ENCODE results near the gene MYT1.

Gene MYT1

GRCh38 chr20:64217539-64218221 is 53.4 kb downstream of the MYT1 start:
- H3K4me3 ChIP-seq (replicated peaks; ENCODE audit: insufficient read depth, low read length), result no peak overlapping the region
- no peak for DNase-seq (ENCODE audit: low read depth in 1 of 2, low spot score in 1 of 2)
- H3K27me3 ChIP-seq (ENCODE audit: insufficient read depth, poor library complexity, severe bottlenecking), result peaks cover 7% of the 10 kb centered on the region
- TF ChIP-seq, protein P1, sequence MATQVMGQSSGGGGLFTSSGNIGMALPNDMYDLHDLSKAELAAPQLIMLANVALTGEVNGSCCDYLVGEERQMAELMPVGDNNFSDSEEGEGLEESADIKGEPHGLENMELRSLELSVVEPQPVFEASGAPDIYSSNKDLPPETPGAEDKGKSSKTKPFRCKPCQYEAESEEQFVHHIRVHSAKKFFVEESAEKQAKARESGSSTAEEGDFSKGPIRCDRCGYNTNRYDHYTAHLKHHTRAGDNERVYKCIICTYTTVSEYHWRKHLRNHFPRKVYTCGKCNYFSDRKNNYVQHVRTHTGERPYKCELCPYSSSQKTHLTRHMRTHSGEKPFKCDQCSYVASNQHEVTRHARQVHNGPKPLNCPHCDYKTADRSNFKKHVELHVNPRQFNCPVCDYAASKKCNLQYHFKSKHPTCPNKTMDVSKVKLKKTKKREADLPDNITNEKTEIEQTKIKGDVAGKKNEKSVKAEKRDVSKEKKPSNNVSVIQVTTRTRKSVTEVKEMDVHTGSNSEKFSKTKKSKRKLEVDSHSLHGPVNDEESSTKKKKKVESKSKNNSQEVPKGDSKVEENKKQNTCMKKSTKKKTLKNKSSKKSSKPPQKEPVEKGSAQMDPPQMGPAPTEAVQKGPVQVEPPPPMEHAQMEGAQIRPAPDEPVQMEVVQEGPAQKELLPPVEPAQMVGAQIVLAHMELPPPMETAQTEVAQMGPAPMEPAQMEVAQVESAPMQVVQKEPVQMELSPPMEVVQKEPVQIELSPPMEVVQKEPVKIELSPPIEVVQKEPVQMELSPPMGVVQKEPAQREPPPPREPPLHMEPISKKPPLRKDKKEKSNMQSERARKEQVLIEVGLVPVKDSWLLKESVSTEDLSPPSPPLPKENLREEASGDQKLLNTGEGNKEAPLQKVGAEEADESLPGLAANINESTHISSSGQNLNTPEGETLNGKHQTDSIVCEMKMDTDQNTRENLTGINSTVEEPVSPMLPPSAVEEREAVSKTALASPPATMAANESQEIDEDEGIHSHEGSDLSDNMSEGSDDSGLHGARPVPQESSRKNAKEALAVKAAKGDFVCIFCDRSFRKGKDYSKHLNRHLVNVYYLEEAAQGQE (IDR thresholded peaks at IDR 0.05; ENCODE audit: insufficient replicate concordance, low read depth), result no peak
- TF ChIP-seq POLR2AphosphoS5 (IDR thresholded peaks at IDR 0.05; ENCODE audit: low read depth) (no peak), CTCF (IDR thresholded peaks at IDR 0.05; ENCODE audit: insufficient read depth, low read length) (no peak), GABPA (IDR thresholded peaks at IDR 0.05; ENCODE audit: low read depth) (no peak), SPI1 (IDR thresholded peaks at IDR 0.05; ENCODE audit: borderline replicate concordance, low read depth) (no peak)
- no peak overlapping the region for H3K27ac ChIP-seq (replicated peaks)

DNA sequence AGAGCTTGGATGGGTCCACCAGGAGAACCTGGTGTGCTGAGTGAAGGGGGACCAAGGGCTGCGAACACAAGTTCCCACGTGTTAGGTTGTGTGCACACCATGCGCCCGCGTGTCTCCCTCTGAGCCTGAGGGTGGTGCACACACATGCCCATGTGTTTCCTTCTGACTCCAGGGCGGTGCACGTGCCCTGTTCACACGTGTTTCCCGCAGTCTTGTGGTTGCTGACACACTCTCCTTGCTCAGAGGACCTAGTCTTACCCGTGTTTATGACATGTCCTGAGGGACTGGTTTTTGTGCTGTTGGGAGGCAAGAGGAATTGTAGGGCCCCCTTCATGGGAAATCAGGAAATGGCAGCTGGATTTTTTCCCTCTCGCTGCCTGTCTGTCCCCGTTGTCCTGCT is 55.0 kb downstream of the MYT1 start:
- no peak for TF ChIP-seq CTCF (IDR thresholded peaks at IDR 0.05; ENCODE audit: insufficient read depth, low read length)
- TF ChIP-seq, protein P1 (IDR thresholded peaks at IDR 0.05; ENCODE audit: insufficient replicate concordance, low read depth), result no peak
- no peak for TF ChIP-seq POLR2AphosphoS5 (IDR thresholded peaks at IDR 0.05; ENCODE audit: low read depth)
- TF ChIP-seq GABPA (IDR thresholded peaks at IDR 0.05; ENCODE audit: low read depth), result no peak
- TF ChIP-seq SPI1 (IDR thresholded peaks at IDR 0.05; ENCODE audit: borderline replicate concordance, low read depth), result no peak
- no peak overlapping the region for H3K4me3 ChIP-seq (replicated peaks; ENCODE audit: insufficient read depth, low read length)
- no peak overlapping the region for H3K27ac ChIP-seq (replicated peaks)
- H3K27me3 ChIP-seq (ENCODE audit: insufficient read depth, poor library complexity, severe bottlenecking), result peaks cover 3% of the 10 kb centered on the region
- DNase-seq (ENCODE audit: low read depth in 1 of 2, low spot score in 1 of 2), result peak in 1 of 2 experiments; percentile 10

DNA sequence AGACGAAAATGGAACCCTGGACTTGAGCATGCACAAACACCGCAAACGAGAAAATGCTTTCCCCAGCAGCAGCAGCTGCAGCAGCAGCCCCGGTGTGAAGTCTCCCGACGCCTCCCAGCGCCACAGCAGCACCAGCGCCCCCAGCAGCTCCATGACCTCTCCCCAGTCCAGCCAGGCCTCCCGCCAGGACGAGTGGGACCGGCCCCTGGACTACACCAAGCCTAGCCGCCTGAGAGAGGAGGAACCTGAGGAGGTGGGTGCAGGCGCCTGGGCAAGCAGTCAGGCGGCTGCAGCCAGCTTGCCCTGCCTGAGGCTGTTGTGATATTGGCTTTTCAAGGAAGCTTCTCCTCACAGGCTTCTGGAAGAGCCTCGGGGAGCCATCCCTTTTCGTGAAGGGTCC is 55.5 kb downstream of the MYT1 start:
- H3K27ac ChIP-seq (replicated peaks), result no peak overlapping the region
- no peak for TF ChIP-seq SPI1 (IDR thresholded peaks at IDR 0.05; ENCODE audit: borderline replicate concordance, low read depth)
- no peak for TF ChIP-seq CTCF (IDR thresholded peaks at IDR 0.05; ENCODE audit: insufficient read depth, low read length)
- TF ChIP-seq POLR2AphosphoS5 (IDR thresholded peaks at IDR 0.05; ENCODE audit: low read depth), result no peak
- TF ChIP-seq GABPA (IDR thresholded peaks at IDR 0.05; ENCODE audit: low read depth), result no peak
- TF ChIP-seq, protein P1 (IDR thresholded peaks at IDR 0.05; ENCODE audit: insufficient replicate concordance, low read depth), result no peak
- no peak overlapping the region for H3K4me3 ChIP-seq (replicated peaks; ENCODE audit: insufficient read depth, low read length)
- peaks cover 3% of the 10 kb centered on the region for H3K27me3 ChIP-seq (ENCODE audit: insufficient read depth, poor library complexity, severe bottlenecking)
- no peak for DNase-seq (ENCODE audit: low read depth in 1 of 2, low spot score in 1 of 2)
